ENCODE data around the gene PHF24.
"Not testable (repeated sequence)": the region's sequence is repeated elsewhere in the genome, so short reads cannot be mapped to it uniquely, and the experiment has no call there.

Gene PHF24
- total RNA-seq, result 0 to 0.07 reads per million in 2 donors

- DNase-seq, result peak; percentile 5
Measured at GRCh38 chr9:34957492-34958410, at the start of gene PHF24. Gene PHF24 (plus strand): TSS chr9:34958285. CDS start chr9:34971299, 13,014 bp downstream.

GRCh38 chr9:34927061-34927460 is 31.0 kb upstream of the PHF24 start:
- no peak for DNase-seq

- no peak for DNase-seq
Measured at GRCh38 chr9:34928921-34929320, 29.2 kb upstream of the PHF24 start.

GRCh38 chr9:34929506-34930102 is 28.5 kb upstream of the PHF24 start:
- peak; percentile 2 for DNase-seq

- not testable (repeated sequence) for DNase-seq
Measured at GRCh38 chr9:34939989-34940388, 18.1 kb upstream of the PHF24 start.

GRCh38 chr9:34948451-34948850 is 9.6 kb upstream of the PHF24 start:
- DNase-seq, result no peak

- no peak for DNase-seq
Measured at GRCh38 chr9:34954225-34954624, 3.9 kb upstream of the PHF24 start.

- not testable (repeated sequence) for DNase-seq
Measured at GRCh38 chr9:34956066-34956465, 2.0 kb upstream of the PHF24 start.

- DNase-seq, result no peak
Measured at GRCh38 chr9:34956648-34957047, 1.4 kb upstream of the PHF24 start.

GRCh38 chr9:34958411-34958982 is 412 bp downstream of the PHF24 start:
- DNase-seq, result no peak

GRCh38 chr9:34959461-34959860 is 1.4 kb downstream of the PHF24 start:
- no peak for DNase-seq

- no peak for DNase-seq
Measured at GRCh38 chr9:34961574-34962490, 3.7 kb downstream of the PHF24 start.

GRCh38 chr9:34962546-34962945 is 4.5 kb downstream of the PHF24 start:
- DNase-seq, result no peak

- DNase-seq, result no peak
Measured at GRCh38 chr9:34963552-34963951, 5.5 kb downstream of the PHF24 start.

- DNase-seq, result no peak
Measured at GRCh38 chr9:34964458-34964857, 6.4 kb downstream of the PHF24 start.

GRCh38 chr9:34971146-34971811 is 13.2 kb downstream of the PHF24 start:
- DNase-seq, result no peak

GRCh38 chr9:34974664-34975063 is 16.6 kb downstream of the PHF24 start:
- DNase-seq, result no peak

GRCh38 chr9:34976441-34976840 is 18.4 kb downstream of the PHF24 start:
- DNase-seq, result no peak

- no peak for DNase-seq
Measured at GRCh38 chr9:34976992-34977391, 18.9 kb downstream of the PHF24 start.

- no peak for DNase-seq
Measured at GRCh38 chr9:34980181-34980761, 22.2 kb downstream of the PHF24 start.

- DNase-seq, result no peak
Measured at GRCh38 chr9:34982361-34982760, 24.3 kb downstream of the PHF24 start.

GRCh38 chr9:34983209-34983608 is 25.1 kb downstream of the PHF24 start:
- no peak for DNase-seq
